H1 (cell line): ENCODE data around the gene ASH1L.

Experiments used
- BRCA1 ChIP-seq: IDR thresholded peaks from 2 replicates; pipeline ENCODE4 v1.6.1; 2012; ENCODE audit warnings: low read depth, low read length, improper control_type of control experiment
- CREB1 ChIP-seq: IDR thresholded peaks from 2 replicates; pipeline ENCODE4 v1.6.1; 2012; ENCODE audit warnings: inconsistent platforms
- CTCF ChIP-seq, 3 experiments: IDR thresholded peaks; 1 replicate in 2 of 3; 2 replicates in 1 of 3; pipeline versions ENCODE4 v1.5.1 to v1.6.1; 2011; ENCODE audit warnings: low read length in 3 of 3, mild to moderate bottlenecking in 3 of 3, inconsistent platforms in 2 of 3, low read depth in 1 of 3, moderate library complexity in 1 of 3; ENCODE audit not compliant: insufficient read depth in 1 of 3; ENCODE audit errors: control extremely low read depth in 1 of 3
- JUND ChIP-seq: IDR thresholded peaks from 2 replicates; pipeline ENCODE4 v1.6.1; 2011; ENCODE audit warnings: mild to moderate bottlenecking, improper control_type of control experiment, low read length
- POLR2A ChIP-seq, 2 experiments: IDR thresholded peaks; 1 replicate in 1 of 2; 2 replicates in 1 of 2; pipeline ENCODE4 v1.6.1; 2011; ENCODE audit warnings: low read depth in 2 of 2, low read length in 2 of 2, mild to moderate bottlenecking in 2 of 2; ENCODE audit errors: control extremely low read depth in 1 of 2
- SIN3A ChIP-seq, 2 experiments: IDR thresholded peaks in 1 of 2; conservative IDR thresholded peaks in 1 of 2; 2 replicates each; pipeline ENCODE4 v1.6.1; 2011 to 2012; ENCODE audit warnings: low read length in 2 of 2, improper control_type of control experiment in 1 of 2, low read depth in 1 of 2, mild to moderate bottlenecking in 1 of 2
- TAF1 ChIP-seq: IDR thresholded peaks from 2 replicates; pipeline ENCODE4 v1.6.1; 2011; ENCODE audit warnings: mild to moderate bottlenecking, low read depth, low read length
- USF2 ChIP-seq: IDR thresholded peaks from 2 replicates; pipeline ENCODE4 v1.6.1; 2011; ENCODE audit warnings: low read length, improper control_type of control experiment

- no peak for TF ChIP-seq CTCF (IDR thresholded peaks at IDR 0.05; ENCODE audit: control extremely low read depth in 1 of 3, insufficient read depth in 1 of 3, low read depth in 1 of 3, low read length in 3 of 3)
- TF ChIP-seq POLR2A (IDR thresholded peaks at IDR 0.05; ENCODE audit: control extremely low read depth in 1 of 2, low read depth in 2 of 2, low read length in 2 of 2), result peak in 1 of 2 experiments; percentile 26; a peak in 2 of 3 replicates
- no peak for TF ChIP-seq JUND
- no peak; the same call in 1 of the 2 replicates for TF ChIP-seq CREB1
- TF ChIP-seq SIN3A (conservative IDR thresholded peaks at IDR 0.05 in 1 of 2, IDR thresholded peaks at IDR 0.05 in 1 of 2; ENCODE audit: low read depth in 1 of 2, low read length in 2 of 2), result peak in 1 of 2 experiments; percentile 80; a peak in 2 of 4 replicates
- TF ChIP-seq TAF1, result peak; percentile 56
- TF ChIP-seq USF2, result peak; percentile 97
- TF ChIP-seq BRCA1, result no peak
These were observed 238.4 kb downstream of the ASH1L start for GRCh38 chr1:155324037-155324716.
